Liver (tissue), 9 donors: Measurements from ENCODE around the gene RBM10. TPM values are rescaled to one million over a fixed set of nuclear protein-coding genes. Genes with fewer than 3 reads are reported as not detected.
A peak's percentile ranks its signal among the peaks of the same experiment; 100 is the strongest.

ENCODE experiments used
- DNase-seq: peaks from one replicate; pipeline ENCODE4 v3.0.0-alpha.2; 2017; ENCODE audit warnings: low spot score
- H3K27ac ChIP-seq, 2 donors: one replicate each; pipeline ENCODE4 v1.7.0; 2013; ENCODE audit warnings: inconsistent platforms in 2 of 2, low read length in 2 of 2, control low read depth in 1 of 2, low read depth in 1 of 2, mild to moderate bottlenecking in 1 of 2
- H3K27me3 ChIP-seq, 4 donors: one replicate each; pipeline versions ENCODE4 v1.6.1 to v1.7.0; 2013; ENCODE audit warnings: low read length in 3 of 4, inconsistent platforms in 1 of 4, mild to moderate bottlenecking in 1 of 4, moderate library complexity in 1 of 4; ENCODE audit not compliant: control insufficient read depth in 4 of 4, insufficient read depth in 4 of 4
- H3K36me3 ChIP-seq, 4 donors: one replicate each; pipeline versions ENCODE4 v1.6.1 to v1.7.0; 2013; ENCODE audit warnings: low read length in 3 of 4, mild to moderate bottlenecking in 3 of 4, low read depth in 1 of 4, moderate library complexity in 1 of 4; ENCODE audit not compliant: control insufficient read depth in 4 of 4, insufficient read depth in 3 of 4
- H3K4me1 ChIP-seq, 4 donors: one replicate each; pipeline versions ENCODE4 v1.6.1 to v1.7.0; 2013; ENCODE audit warnings: low read length in 3 of 4, mild to moderate bottlenecking in 3 of 4, moderate library complexity in 1 of 4; ENCODE audit not compliant: control insufficient read depth in 4 of 4, insufficient read depth in 4 of 4
- H3K4me3 ChIP-seq, 3 donors: one replicate each; pipeline versions ENCODE4 v1.6.1 to v1.7.0; 2013; ENCODE audit warnings: low read length in 3 of 3, control low read depth in 1 of 3, low read depth in 1 of 3, mild to moderate bottlenecking in 1 of 3
- H3K9ac ChIP-seq, 2 donors: one replicate each; pipeline ENCODE4 v1.7.0; 2013; ENCODE audit warnings: low read length in 2 of 2, mild to moderate bottlenecking in 2 of 2, moderate library complexity in 2 of 2, control low read depth in 1 of 2, low read depth in 1 of 2
- H3K9me3 ChIP-seq, 4 donors: one replicate each; pipeline versions ENCODE4 v1.6.1 to v1.7.0; 2013; ENCODE audit warnings: low read length in 3 of 4; ENCODE audit not compliant: control insufficient read depth in 4 of 4
- FOXA1 ChIP-seq: IDR thresholded peaks from 2 replicates; pipeline ENCODE4 v1.6.1; 2016; ENCODE audit warnings: antibody characterized with exemption
- FOXA2 ChIP-seq: IDR thresholded peaks from 2 replicates; pipeline ENCODE4 v1.6.1; 2016; ENCODE audit warnings: antibody characterized with exemption
- GABPA ChIP-seq, 2 donors: IDR thresholded peaks in 1 of 2; conservative IDR thresholded peaks in 1 of 2; 2 replicates each; pipeline ENCODE4 v1.6.1; 2016; ENCODE audit warnings: antibody characterized with exemption in 2 of 2, mild to moderate bottlenecking in 1 of 2, moderate library complexity in 1 of 2
- HNF4A ChIP-seq, 2 donors: conservative IDR thresholded peaks; 2 replicates each; pipeline ENCODE4 v1.6.1; 2016; ENCODE audit warnings: antibody characterized with exemption in 2 of 2, mild to moderate bottlenecking in 2 of 2
- HNF4G ChIP-seq: IDR thresholded peaks from 2 replicates; pipeline ENCODE4 v1.6.1; 2016; ENCODE audit warnings: antibody characterized with exemption
- JUND ChIP-seq, 2 donors: IDR thresholded peaks; 2 replicates each; pipeline ENCODE4 v1.6.1; 2016; ENCODE audit warnings: antibody characterized with exemption in 2 of 2
- NR2F2 ChIP-seq: IDR thresholded peaks from 2 replicates; pipeline ENCODE4 v1.6.1; 2016; ENCODE audit warnings: antibody characterized with exemption
- RAD21 ChIP-seq, 2 donors: IDR thresholded peaks; 2 replicates each; pipeline ENCODE4 v1.6.1; 2016; ENCODE audit warnings: antibody characterized with exemption in 2 of 2, mild to moderate bottlenecking in 2 of 2
- RXRA ChIP-seq, 2 donors: IDR thresholded peaks; 2 replicates each; pipeline ENCODE4 v1.6.1; 2017 to 2018; ENCODE audit warnings: antibody characterized with exemption in 2 of 2, mild to moderate bottlenecking in 1 of 2
- TAF1 ChIP-seq: conservative IDR thresholded peaks from 2 replicates; pipeline ENCODE4 v1.6.1; 2016; ENCODE audit warnings: antibody characterized with exemption, mild to moderate bottlenecking
- WGBS: extraction: QIAGEN DNeasy Blood & Tissue Kit; methylation state at CpG from one replicate; pipeline ENCODE4 v1.1.7; 2013; 5-methylcytosine and 5-hydroxymethylcytosine counted together
- polyA plus RNA-seq, 2 donors: library from polyadenylated mRNA; stranded (reverse) in 1 of 2; unstranded in 1 of 2; fragments of 200-250 nt in 1 of 2; fragments of >200 nt in 1 of 2; fragmentation: Nextera tagmentation in 1 of 2; extraction: Ambion mirVana in 1 of 2; gene quantifications; one replicate each; pipeline versions ENCODE4 v1.2.1 to v1.2.3, GENCODE V29; 2013 to 2015
- total RNA-seq, 2 donors: library from RNA; depleted of rRNA; stranded (reverse); fragments of >200 nt; gene quantifications; one replicate each; pipeline ENCODE4 v1.2.3, GENCODE V29; 2014
- TF ChIP-seq, protein P1 (sequence below): IDR thresholded peaks from 2 replicates; pipeline ENCODE4 v1.6.1; 2016; ENCODE audit warnings: antibody characterized with exemption
- TF ChIP-seq, protein P2 (sequence below): IDR thresholded peaks from 2 replicates; pipeline ENCODE4 v1.6.1; 2016; ENCODE audit warnings: antibody characterized with exemption
- TF ChIP-seq, protein P3 (sequence below): IDR thresholded peaks from 2 replicates; pipeline ENCODE4 v1.6.1; 2016; ENCODE audit warnings: antibody characterized with exemption, mild to moderate bottlenecking
- donor health status: healthy.
- donor health status: healthy.
- donor health status: healthy.
- donor health status: healthy.
- donor health status: healthy.

RBM10 gene
- total and polyA plus RNA-seq, 4 donors = 8.2 to 26.6 (median 17.5) TPM

DNA sequence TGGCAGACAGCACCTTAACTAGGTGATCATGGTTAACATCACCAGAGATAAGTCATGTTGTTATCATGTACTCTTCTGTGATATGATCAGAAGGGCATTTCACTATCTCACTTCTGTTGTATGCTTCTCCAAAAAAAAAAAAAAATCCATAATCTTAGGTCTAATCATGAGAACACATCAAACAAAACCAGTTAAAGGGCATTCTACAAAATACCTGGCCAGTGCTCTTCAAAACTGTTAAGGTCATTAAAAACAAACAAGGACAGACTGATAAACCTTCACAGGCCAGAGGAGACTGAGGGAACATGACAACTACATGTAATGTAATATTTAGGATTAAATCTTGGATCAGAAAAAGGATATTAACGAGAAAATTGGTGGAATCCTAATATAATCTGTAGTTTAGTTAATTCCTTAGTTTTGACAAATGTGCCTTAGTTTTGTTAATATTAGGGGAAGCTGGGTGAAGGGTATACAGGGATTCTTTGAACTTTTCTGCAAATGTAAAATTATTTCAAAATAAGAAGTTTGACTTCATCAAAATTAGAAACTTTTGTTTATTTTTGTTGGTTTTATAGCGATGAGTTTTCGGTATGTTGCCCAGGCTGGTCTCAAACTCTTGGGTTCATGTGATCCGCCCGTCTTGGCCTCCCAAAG lies 18.0 kb downstream of the RBM10 start:
- 90% methylated on average over 5 of the region's 5 CpGs for WGBS
- Histone ChIP-seq H3K4me3 (no peak overlapping the region), H3K9me3 (no peaks in the 10 kb centered on the region), H3K36me3 (no peaks in the 10 kb centered on the region), H3K4me1 (peaks cover 2 to 15% (median 7%) of the 10 kb centered on the region in 4 donors), H3K27me3 (no peaks in the 10 kb centered on the region), H3K9ac (no peak overlapping the region), H3K27ac (peak overlapping the region in 1 of 2 donors; percentile 46)
- TF ChIP-seq RAD21 (IDR thresholded peaks at IDR 0.05) (no peak), FOXA2 (no peak), HNF4A (conservative IDR thresholded peaks at IDR 0.05) (peak; percentile 23 to 33), JUND (IDR thresholded peaks at IDR 0.05) (no peak), FOXA1 (no peak), TAF1 (no peak), GABPA (IDR thresholded peaks at IDR 0.05 in 1 of 2, conservative IDR thresholded peaks at IDR 0.05 in 1 of 2) (no peak)
- TF ChIP-seq, protein P1, sequence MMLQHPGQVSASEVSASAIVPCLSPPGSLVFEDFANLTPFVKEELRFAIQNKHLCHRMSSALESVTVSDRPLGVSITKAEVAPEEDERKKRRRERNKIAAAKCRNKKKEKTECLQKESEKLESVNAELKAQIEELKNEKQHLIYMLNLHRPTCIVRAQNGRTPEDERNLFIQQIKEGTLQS = no peak
- no peak for DNase-seq

DNA sequence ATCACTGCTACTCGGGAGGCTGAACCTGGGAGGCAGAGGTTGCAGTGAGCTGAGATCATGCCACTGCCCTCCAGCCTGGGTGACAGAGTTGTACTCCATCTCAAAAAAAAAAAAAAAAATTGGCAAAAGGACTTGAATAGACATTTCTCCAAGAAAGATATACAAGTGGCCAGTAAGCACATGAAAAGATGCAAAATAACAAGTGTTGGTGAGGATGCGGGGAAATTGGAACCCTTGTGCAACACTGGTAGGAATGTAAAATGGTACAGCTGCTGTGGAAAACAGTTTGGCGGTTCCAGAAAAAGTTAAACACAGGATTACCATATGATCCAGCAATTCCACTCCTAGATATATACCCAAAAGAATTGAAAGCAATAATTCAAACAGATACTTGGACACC lies 19.4 kb downstream of the RBM10 start:
- DNase-seq = no peak
- 89% methylated on average over 3 of the region's 3 CpGs for WGBS
- peaks cover 2 to 15% (median 7%) of the 10 kb centered on the region in 4 donors for H3K4me1 ChIP-seq
- no peak overlapping the region for H3K4me3 ChIP-seq
- H3K9me3 ChIP-seq = no peaks in the 10 kb centered on the region
- no peak overlapping the region for H3K9ac ChIP-seq
- no peak for TF ChIP-seq RXRA (IDR thresholded peaks at IDR 0.05)
- TF ChIP-seq, protein P2, sequence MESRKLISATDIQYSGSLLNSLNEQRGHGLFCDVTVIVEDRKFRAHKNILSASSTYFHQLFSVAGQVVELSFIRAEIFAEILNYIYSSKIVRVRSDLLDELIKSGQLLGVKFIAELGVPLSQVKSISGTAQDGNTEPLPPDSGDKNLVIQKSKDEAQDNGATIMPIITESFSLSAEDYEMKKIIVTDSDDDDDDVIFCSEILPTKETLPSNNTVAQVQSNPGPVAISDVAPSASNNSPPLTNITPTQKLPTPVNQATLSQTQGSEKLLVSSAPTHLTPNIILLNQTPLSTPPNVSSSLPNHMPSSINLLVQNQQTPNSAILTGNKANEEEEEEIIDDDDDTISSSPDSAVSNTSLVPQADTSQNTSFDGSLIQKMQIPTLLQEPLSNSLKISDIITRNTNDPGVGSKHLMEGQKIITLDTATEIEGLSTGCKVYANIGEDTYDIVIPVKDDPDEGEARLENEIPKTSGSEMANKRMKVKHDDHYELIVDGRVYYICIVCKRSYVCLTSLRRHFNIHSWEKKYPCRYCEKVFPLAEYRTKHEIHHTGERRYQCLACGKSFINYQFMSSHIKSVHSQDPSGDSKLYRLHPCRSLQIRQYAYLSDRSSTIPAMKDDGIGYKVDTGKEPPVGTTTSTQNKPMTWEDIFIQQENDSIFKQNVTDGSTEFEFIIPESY = no peak
- TF ChIP-seq GABPA (IDR thresholded peaks at IDR 0.05 in 1 of 2, conservative IDR thresholded peaks at IDR 0.05 in 1 of 2) = no peak
- TF ChIP-seq NR2F2 = no peak
- TF ChIP-seq, protein P1 = no peak
- TF ChIP-seq HNF4G = no peak
- TF ChIP-seq, protein P3, sequence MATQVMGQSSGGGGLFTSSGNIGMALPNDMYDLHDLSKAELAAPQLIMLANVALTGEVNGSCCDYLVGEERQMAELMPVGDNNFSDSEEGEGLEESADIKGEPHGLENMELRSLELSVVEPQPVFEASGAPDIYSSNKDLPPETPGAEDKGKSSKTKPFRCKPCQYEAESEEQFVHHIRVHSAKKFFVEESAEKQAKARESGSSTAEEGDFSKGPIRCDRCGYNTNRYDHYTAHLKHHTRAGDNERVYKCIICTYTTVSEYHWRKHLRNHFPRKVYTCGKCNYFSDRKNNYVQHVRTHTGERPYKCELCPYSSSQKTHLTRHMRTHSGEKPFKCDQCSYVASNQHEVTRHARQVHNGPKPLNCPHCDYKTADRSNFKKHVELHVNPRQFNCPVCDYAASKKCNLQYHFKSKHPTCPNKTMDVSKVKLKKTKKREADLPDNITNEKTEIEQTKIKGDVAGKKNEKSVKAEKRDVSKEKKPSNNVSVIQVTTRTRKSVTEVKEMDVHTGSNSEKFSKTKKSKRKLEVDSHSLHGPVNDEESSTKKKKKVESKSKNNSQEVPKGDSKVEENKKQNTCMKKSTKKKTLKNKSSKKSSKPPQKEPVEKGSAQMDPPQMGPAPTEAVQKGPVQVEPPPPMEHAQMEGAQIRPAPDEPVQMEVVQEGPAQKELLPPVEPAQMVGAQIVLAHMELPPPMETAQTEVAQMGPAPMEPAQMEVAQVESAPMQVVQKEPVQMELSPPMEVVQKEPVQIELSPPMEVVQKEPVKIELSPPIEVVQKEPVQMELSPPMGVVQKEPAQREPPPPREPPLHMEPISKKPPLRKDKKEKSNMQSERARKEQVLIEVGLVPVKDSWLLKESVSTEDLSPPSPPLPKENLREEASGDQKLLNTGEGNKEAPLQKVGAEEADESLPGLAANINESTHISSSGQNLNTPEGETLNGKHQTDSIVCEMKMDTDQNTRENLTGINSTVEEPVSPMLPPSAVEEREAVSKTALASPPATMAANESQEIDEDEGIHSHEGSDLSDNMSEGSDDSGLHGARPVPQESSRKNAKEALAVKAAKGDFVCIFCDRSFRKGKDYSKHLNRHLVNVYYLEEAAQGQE = no peak
- no peaks in the 10 kb centered on the region for H3K27me3 ChIP-seq
- H3K36me3 ChIP-seq = peaks cover 0 to 4% (median 0%) of the 10 kb centered on the region in 4 donors
- H3K27ac ChIP-seq = peak overlapping the region in 1 of 2 donors; percentile 3
